ENCODE results near the gene KRTAP9-7. TPM values are rescaled to one million over a fixed set of nuclear protein-coding genes. Genes with fewer than 3 reads are reported as not detected.

Gene KRTAP9-7, protein sequence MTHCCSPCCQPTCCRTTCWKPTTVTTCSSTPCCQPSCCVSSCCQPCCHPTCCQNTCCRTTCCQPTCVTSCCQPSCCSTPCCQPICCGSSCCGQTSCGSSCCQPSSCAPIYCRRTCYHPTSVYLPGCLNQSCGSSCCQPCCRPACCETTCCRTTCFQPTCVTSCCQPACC
- total RNA-seq, result not detected in 2 replicates

GRCh38 chr17:41275648-41276190 is at the start of gene KRTAP9-7:
KRTAP9-7 (plus strand) TSS chr17:41275698; CDS start chr17:41275698, 0 bp downstream.

GRCh38 chr17:41226598-41227095 is 48.9 kb upstream of the KRTAP9-7 start, which contains the start of gene KRTAP9-2:
KRTAP9-2 (plus strand) TSS chr17:41226648; CDS start chr17:41226655, 7 bp downstream.

GRCh38 chr17:41232399-41233105 is 42.9 kb upstream of the KRTAP9-7 start, which contains the start of gene KRTAP9-3:
KRTAP9-3 (plus strand) TSS chr17:41232449; CDS start chr17:41232502, 53 bp downstream.

GRCh38 chr17:41237949-41238437 is 37.5 kb upstream of the KRTAP9-7 start, which contains the start of gene KRTAP9-8:
KRTAP9-8 (plus strand) TSS chr17:41237999; CDS start chr17:41238052, 53 bp downstream.

GRCh38 chr17:41249637-41250240 is 25.8 kb upstream of the KRTAP9-7 start, which contains the start of gene KRTAP9-4:
KRTAP9-4 (plus strand) TSS chr17:41249687; CDS start chr17:41249721, 34 bp downstream.

GRCh38 chr17:41255381-41256290 is 19.9 kb upstream of the KRTAP9-7 start, which contains the start of gene KRTAP9-9:
KRTAP9-9 (plus strand) TSS chr17:41255384.

GRCh38 chr17:41265078-41265477 is 10.4 kb upstream of the KRTAP9-7 start, which contains the start of gene KRTAP9-6:
KRTAP9-6 (plus strand) TSS chr17:41265378; CDS start chr17:41265378, 0 bp downstream.

GRCh38 chr17:41301916-41302901 is 26.7 kb downstream of the KRTAP9-7 start, which contains the start of gene KRTAP29-1:
KRTAP29-1 (minus strand) TSS chr17:41302851; CDS start chr17:41302851, 0 bp downstream.

GRCh38 chr17:41308918-41309359 is 33.4 kb downstream of the KRTAP9-7 start, which contains the start of gene KRTAP16-1:
KRTAP16-1 (minus strand) TSS chr17:41309309; CDS start chr17:41309253, 56 bp downstream.

GRCh38 chr17:41315204-41315794 is 39.8 kb downstream of the KRTAP9-7 start, which contains the start of gene KRTAP17-1:
KRTAP17-1 (minus strand) TSS chr17:41315710; CDS start chr17:41315650, 60 bp downstream.

Other genes starting within 250 kb of the KRTAP9-7 start
- 0.50 and 0.59 TPM in 2 replicates for gene KRTAP1-5, start 248.5 kb upstream of the KRTAP9-7 start, total RNA-seq
- gene KRTAP1-4, start 245.5 kb upstream of the KRTAP9-7 start, total RNA-seq, result not detected in 2 replicates
- gene KRTAP1-3, start 240.8 kb upstream of the KRTAP9-7 start, total RNA-seq, result not detected in 2 replicates
- gene KRTAP1-1, start 234.2 kb upstream of the KRTAP9-7 start, total RNA-seq, result not detected in 2 replicates
- gene KRTAP2-1, start 228.4 kb upstream of the KRTAP9-7 start, total RNA-seq, result not detected in 2 replicates
- not detected in 2 replicates for gene KRTAP2-2, start 220.5 kb upstream of the KRTAP9-7 start, total RNA-seq
- not detected in 2 replicates for gene KRTAP2-3, start 215.6 kb upstream of the KRTAP9-7 start, total RNA-seq
- gene KRTAP2-4, start 209.8 kb upstream of the KRTAP9-7 start, total RNA-seq, result not detected in 2 replicates
- not detected in 2 replicates for gene KRTAP4-7, start 191.5 kb upstream of the KRTAP9-7 start, total RNA-seq
- not detected in 2 replicates for gene KRTAP4-8, start 177.6 kb upstream of the KRTAP9-7 start, total RNA-seq
- gene KRTAP4-16, start 173.5 kb upstream of the KRTAP9-7 start, total RNA-seq, result not detected in 2 replicates
- not detected in 2 replicates for gene KRTAP4-9, start 170.3 kb upstream of the KRTAP9-7 start, total RNA-seq
- not detected in 2 replicates for gene KRTAP4-11, start 157.3 kb upstream of the KRTAP9-7 start, total RNA-seq
- not detected in 2 replicates for gene KRTAP4-12, start 151.5 kb upstream of the KRTAP9-7 start, total RNA-seq
- not detected in 2 replicates for gene KRTAP4-6, start 135.2 kb upstream of the KRTAP9-7 start, total RNA-seq
- not detected in 2 replicates for gene KRTAP4-5, start 125.9 kb upstream of the KRTAP9-7 start, total RNA-seq
- gene KRTAP4-4, start 115.0 kb upstream of the KRTAP9-7 start, total RNA-seq, result not detected in 2 replicates
- gene KRTAP4-3, start 107.5 kb upstream of the KRTAP9-7 start, total RNA-seq, result not detected in 2 replicates
- gene KRTAP4-2, start 97.5 kb upstream of the KRTAP9-7 start, total RNA-seq, result not detected in 2 replicates
- not detected in 2 replicates for gene KRTAP4-1, start 90.8 kb upstream of the KRTAP9-7 start, total RNA-seq
- not detected in 2 replicates for gene KRTAP9-1, start 85.8 kb upstream of the KRTAP9-7 start, total RNA-seq
- not detected in 2 replicates for gene KRTAP9-2, start 49.0 kb upstream of the KRTAP9-7 start, total RNA-seq
- not detected in 2 replicates for gene KRTAP9-3, start 43.2 kb upstream of the KRTAP9-7 start, total RNA-seq
- not detected in 2 replicates for gene KRTAP9-8, start 37.7 kb upstream of the KRTAP9-7 start, total RNA-seq
- gene KRTAP9-4, start 26.0 kb upstream of the KRTAP9-7 start, total RNA-seq, result not detected in 2 replicates
- gene KRTAP9-9, start 20.3 kb upstream of the KRTAP9-7 start, total RNA-seq, result not detected in 2 replicates
- gene KRTAP9-6, start 10.3 kb upstream of the KRTAP9-7 start, total RNA-seq, result not detected in 2 replicates
- not detected in 2 replicates for gene KRTAP29-1, start 27.2 kb downstream of the KRTAP9-7 start, total RNA-seq
- gene KRTAP16-1, start 33.6 kb downstream of the KRTAP9-7 start, total RNA-seq, result not detected in 2 replicates
- not detected in 2 replicates for gene KRTAP17-1, start 40.0 kb downstream of the KRTAP9-7 start, total RNA-seq
- not detected in 2 replicates for gene KRT33A, start 75.1 kb downstream of the KRTAP9-7 start, total RNA-seq
- gene KRT33B, start 94.1 kb downstream of the KRTAP9-7 start, total RNA-seq, result not detected in 2 replicates
- gene KRT34, start 106.6 kb downstream of the KRTAP9-7 start, total RNA-seq, result 0.89 and 1.0 TPM in 2 replicates
- not detected in 2 replicates for gene KRT31, start 121.9 kb downstream of the KRTAP9-7 start, total RNA-seq
- gene KRT37, start 148.9 kb downstream of the KRTAP9-7 start, total RNA-seq, result not detected in 2 replicates
- not detected in 2 replicates for gene KRT38, start 165.3 kb downstream of the KRTAP9-7 start, total RNA-seq
- gene KRT32, start 191.7 kb downstream of the KRTAP9-7 start, total RNA-seq, result not detected in 2 replicates
- gene KRT35, start 205.5 kb downstream of the KRTAP9-7 start, total RNA-seq, result not detected in 2 replicates
- not detected in 2 replicates for gene KRT36, start 214.2 kb downstream of the KRTAP9-7 start, total RNA-seq
- gene KRT13, start 229.9 kb downstream of the KRTAP9-7 start, total RNA-seq, result not detected in 2 replicates
- 0.45 and 0.67 TPM in 2 replicates for gene KRT15, start 243.2 kb downstream of the KRTAP9-7 start, total RNA-seq

Data from bronchus fibroblast of lung (primary cell).